Measurements from ENCODE around the gene DPP3.

DPP3 gene

GRCh38 chr11:66465373-66466224 is 14.6 kb upstream of the DPP3 start:
- DNase-seq = no peak

GRCh38 chr11:66466225-66467033 is 13.8 kb upstream of the DPP3 start, which contains the start of gene PELI3:
PELI3 (plus strand) TSS chr11:66466905; CDS start chr11:66468129, 1,224 bp downstream.
- peak; percentile 90 to 97 for DNase-seq

GRCh38 chr11:66467034-66467659 is 13.1 kb upstream of the DPP3 start:
- DNase-seq = no peak

- DNase-seq = no peak
These were observed 12.5 kb upstream of the DPP3 start for GRCh38 chr11:66467756-66468155.

GRCh38 chr11:66468691-66469090 is 11.5 kb upstream of the DPP3 start:
- DNase-seq = no peak

- no peak for DNase-seq
These were observed 10.8 kb upstream of the DPP3 start for GRCh38 chr11:66469441-66469840.

- no peak for DNase-seq
These were observed 10.2 kb upstream of the DPP3 start for GRCh38 chr11:66470015-66470414.

GRCh38 chr11:66471142-66471541 is 9.1 kb upstream of the DPP3 start:
- no peak for DNase-seq

GRCh38 chr11:66472054-66472453 is 8.2 kb upstream of the DPP3 start:
- DNase-seq = no peak

- DNase-seq = no peak
These were observed 7.1 kb upstream of the DPP3 start for GRCh38 chr11:66473167-66473566.

GRCh38 chr11:66473608-66474515 is 6.4 kb upstream of the DPP3 start:
- DNase-seq = no peak

GRCh38 chr11:66475349-66476172 is 4.7 kb upstream of the DPP3 start:
- DNase-seq = no peak

- DNase-seq = no peak
These were observed 3.9 kb upstream of the DPP3 start for GRCh38 chr11:66476173-66476840.

- DNase-seq = no peak
These were observed 3.4 kb upstream of the DPP3 start for GRCh38 chr11:66476841-66477251.

- no peak for DNase-seq
These were observed 2.7 kb upstream of the DPP3 start for GRCh38 chr11:66477263-66478201.

GRCh38 chr11:66478729-66479393 is 1.4 kb upstream of the DPP3 start:
- DNase-seq = peak; percentile 14 to 24

GRCh38 chr11:66479394-66480116 is 679 bp upstream of the DPP3 start:
- no peak for DNase-seq

- no peak for DNase-seq
These were observed 4.7 kb downstream of the DPP3 start for GRCh38 chr11:66484806-66485380.

All from stimulated activated CD4-positive, alpha-beta T cell treated with anti-CD3 and anti-CD28 coated beads, Interleukin-4, amount 100 ng/mL, for 4 hours (primary cell).